ENCODE results near the gene DONSON. TPM values are rescaled to one million over a fixed set of nuclear protein-coding genes. Genes with fewer than 3 reads are reported as not detected.

DONSON gene
- total and polyA plus RNA-seq, 4 donors, result 5.3 to 11.6 (median 8.0) TPM

DNA sequence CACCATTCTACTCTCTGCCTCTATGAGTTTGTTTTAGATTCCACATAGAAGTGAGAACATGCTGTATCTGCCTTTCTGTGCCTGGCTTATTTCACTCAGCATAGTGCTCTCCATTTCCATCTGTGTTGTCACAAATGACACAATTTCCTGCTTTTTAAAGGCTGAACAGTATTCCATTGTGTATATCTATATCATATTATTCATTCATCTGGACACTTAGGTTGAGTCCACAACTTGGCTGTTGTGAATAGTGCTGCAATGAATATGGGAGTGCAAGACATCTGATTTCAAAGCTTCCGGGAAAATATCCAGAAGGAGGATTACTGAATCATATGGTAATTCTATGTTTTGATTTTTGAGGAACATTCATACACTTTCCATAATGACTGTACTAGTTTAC, 20.1 kb upstream of the DONSON start:
- WGBS, 2 donors, result 83 to 90% methylated on average over 1 of the region's 1 CpG
- no peaks in the 10 kb centered on the region for H3K27me3 ChIP-seq (ENCODE audit: control insufficient read depth in 3 of 3, insufficient read depth in 3 of 3, low read length in 2 of 3)
- no peak overlapping the region for H3K9ac ChIP-seq (ENCODE audit: insufficient read depth in 1 of 2, low read length in 2 of 2)
- no peaks in the 10 kb centered on the region for H3K9me3 ChIP-seq (ENCODE audit: control insufficient read depth in 4 of 4, insufficient read depth in 3 of 4, low read length in 3 of 4)
- no peak overlapping the region for H3K27ac ChIP-seq (ENCODE audit: low read depth in 1 of 2, low read length in 1 of 2)
- TF ChIP-seq, protein P1, sequence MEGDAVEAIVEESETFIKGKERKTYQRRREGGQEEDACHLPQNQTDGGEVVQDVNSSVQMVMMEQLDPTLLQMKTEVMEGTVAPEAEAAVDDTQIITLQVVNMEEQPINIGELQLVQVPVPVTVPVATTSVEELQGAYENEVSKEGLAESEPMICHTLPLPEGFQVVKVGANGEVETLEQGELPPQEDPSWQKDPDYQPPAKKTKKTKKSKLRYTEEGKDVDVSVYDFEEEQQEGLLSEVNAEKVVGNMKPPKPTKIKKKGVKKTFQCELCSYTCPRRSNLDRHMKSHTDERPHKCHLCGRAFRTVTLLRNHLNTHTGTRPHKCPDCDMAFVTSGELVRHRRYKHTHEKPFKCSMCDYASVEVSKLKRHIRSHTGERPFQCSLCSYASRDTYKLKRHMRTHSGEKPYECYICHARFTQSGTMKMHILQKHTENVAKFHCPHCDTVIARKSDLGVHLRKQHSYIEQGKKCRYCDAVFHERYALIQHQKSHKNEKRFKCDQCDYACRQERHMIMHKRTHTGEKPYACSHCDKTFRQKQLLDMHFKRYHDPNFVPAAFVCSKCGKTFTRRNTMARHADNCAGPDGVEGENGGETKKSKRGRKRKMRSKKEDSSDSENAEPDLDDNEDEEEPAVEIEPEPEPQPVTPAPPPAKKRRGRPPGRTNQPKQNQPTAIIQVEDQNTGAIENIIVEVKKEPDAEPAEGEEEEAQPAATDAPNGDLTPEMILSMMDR (IDR thresholded peaks at IDR 0.05; ENCODE audit: control extremely low read depth, extremely low read depth), result no peak
- H3K36me3 ChIP-seq (ENCODE audit: control insufficient read depth in 4 of 4, insufficient read depth in 4 of 4, low read length in 4 of 4), result peaks cover 5 to 20% (median 8%) of the 10 kb centered on the region in 4 donors
- H3K4me3 ChIP-seq, result no peak overlapping the region
- ATAC-seq (ENCODE audit: insufficient read depth, low FRiP score), result no peak
- no peak for DNase-seq
- no peaks in the 10 kb centered on the region for H3K4me1 ChIP-seq (ENCODE audit: control insufficient read depth in 5 of 5, insufficient read depth in 5 of 5, low read length in 5 of 5)

DNA sequence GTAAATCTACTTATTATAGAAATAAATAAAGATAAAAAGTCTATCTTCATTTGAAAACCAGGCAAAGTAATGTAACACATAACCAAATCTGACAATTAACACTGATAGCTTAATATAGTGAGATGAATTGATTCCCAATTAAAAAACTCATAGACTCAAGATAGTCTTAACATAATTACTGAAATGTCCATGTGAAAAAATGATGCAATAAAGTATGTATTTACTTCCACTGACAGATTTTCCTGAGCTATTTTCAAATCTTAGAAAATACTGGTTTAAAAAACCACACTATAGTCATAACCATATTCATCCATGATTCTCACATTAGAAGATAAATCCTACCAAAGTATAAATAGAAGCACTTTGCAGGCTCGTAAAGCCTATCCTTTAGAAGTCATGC, 9.6 kb upstream of the DONSON start:
- no peaks in the 10 kb centered on the region for H3K27me3 ChIP-seq (ENCODE audit: control insufficient read depth in 3 of 3, insufficient read depth in 3 of 3, low read length in 2 of 3)
- peaks cover 9 to 34% (median 21%) of the 10 kb centered on the region in 4 donors for H3K36me3 ChIP-seq (ENCODE audit: control insufficient read depth in 4 of 4, insufficient read depth in 4 of 4, low read length in 4 of 4)
- ATAC-seq (ENCODE audit: insufficient read depth, low FRiP score), result no peak
- TF ChIP-seq, protein P1 (IDR thresholded peaks at IDR 0.05; ENCODE audit: control extremely low read depth, extremely low read depth), result no peak
- no peaks in the 10 kb centered on the region for H3K4me1 ChIP-seq (ENCODE audit: control insufficient read depth in 5 of 5, insufficient read depth in 5 of 5, low read length in 5 of 5)
- no peaks in the 10 kb centered on the region for H3K9me3 ChIP-seq (ENCODE audit: control insufficient read depth in 4 of 4, insufficient read depth in 3 of 4, low read length in 3 of 4)
- WGBS, 2 donors, result 70 to 83% methylated on average over 1 of the region's 1 CpG
- DNase-seq, result no peak
- H3K27ac ChIP-seq (ENCODE audit: low read depth in 1 of 2, low read length in 1 of 2), result no peak overlapping the region
- H3K9ac ChIP-seq (ENCODE audit: insufficient read depth in 1 of 2, low read length in 2 of 2), result no peak overlapping the region
- H3K4me3 ChIP-seq, result no peak overlapping the region

DNA sequence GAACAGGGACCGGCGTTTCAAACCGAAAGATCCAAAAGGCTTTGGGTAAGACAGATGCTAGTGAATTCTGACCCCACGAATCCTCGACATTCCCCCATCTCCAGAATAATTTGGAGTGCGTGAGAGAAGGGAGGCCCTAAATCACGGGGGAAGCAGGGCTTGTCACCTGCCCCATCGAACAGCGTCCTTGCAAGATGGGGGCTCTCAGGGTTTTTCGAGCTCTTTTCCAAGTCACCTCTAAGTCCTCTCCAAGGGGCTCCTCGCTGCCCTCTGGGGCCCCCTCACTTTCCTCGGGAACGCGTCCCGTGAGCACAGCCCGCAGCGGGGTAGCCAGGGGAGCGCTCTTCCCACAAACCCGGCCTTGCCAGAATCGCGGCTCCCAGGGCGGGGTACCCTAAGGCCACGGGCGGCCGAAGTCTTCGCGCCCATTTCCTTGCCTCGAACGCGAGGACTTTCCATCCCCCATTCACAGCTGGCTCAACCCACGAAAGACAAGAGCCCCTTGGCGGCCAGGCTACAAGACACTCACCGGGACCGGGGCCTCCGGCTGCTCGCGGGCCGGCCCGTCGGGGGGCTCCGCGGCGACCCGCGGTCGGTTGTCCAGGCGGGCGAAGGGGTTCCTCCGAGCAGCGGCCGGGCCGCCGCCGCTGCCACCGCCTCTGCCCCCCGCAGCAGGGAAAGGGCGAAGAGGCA, 546 bp downstream of the DONSON start:
- Histone ChIP-seq H3K4me1 (ENCODE audit: control insufficient read depth in 5 of 5, insufficient read depth in 5 of 5, low read length in 5 of 5) (peaks cover 0 to 12% (median 0%) of the 10 kb centered on the region in 5 donors), H3K27me3 (ENCODE audit: control insufficient read depth in 3 of 3, insufficient read depth in 3 of 3, low read length in 2 of 3) (no peaks in the 10 kb centered on the region), H3K9me3 (ENCODE audit: control insufficient read depth in 4 of 4, insufficient read depth in 3 of 4, low read length in 3 of 4) (no peaks in the 10 kb centered on the region), H3K36me3 (ENCODE audit: control insufficient read depth in 4 of 4, insufficient read depth in 4 of 4, low read length in 4 of 4) (peaks cover 2 to 5% (median 4%) of the 10 kb centered on the region in 4 donors), H3K9ac (ENCODE audit: insufficient read depth in 1 of 2, low read length in 2 of 2) (peak overlapping the region; percentile 69 to 83), H3K27ac (ENCODE audit: low read depth in 1 of 2, low read length in 1 of 2) (peak overlapping the region; percentile 92 to 97), H3K4me3 (peak overlapping the region; percentile 76)
- ATAC-seq (ENCODE audit: insufficient read depth, low FRiP score) (peak; percentile 22), DNase-seq (peak; percentile 61 to 71 (median 68))
- TF ChIP-seq, protein P1 (IDR thresholded peaks at IDR 0.05; ENCODE audit: control extremely low read depth, extremely low read depth), result no peak
- WGBS, 2 donors, result 2% methylated on average over 52 to 57 of the region's 57 CpGs
